Thyroid gland (tissue), 4 donors: ENCODE measurements around the gene ISCA1. TPM values are rescaled to one million over a fixed set of nuclear protein-coding genes. Genes with fewer than 3 reads are reported as not detected.

ENCODE experiments used
- DNase-seq, 2 donors: peaks; one replicate each; pipeline ENCODE4 v3.0.0-alpha.2; 2019
- H3K27ac ChIP-seq, 3 donors: fragments of 200-600 bp; sonication (generic); 1 replicate in 2 of 3; 2 replicates in 1 of 3; pipeline ENCODE4 v1.5.1; 2016 to 2019; ENCODE audit warnings: mild to moderate bottlenecking in 1 of 3, moderate library complexity in 1 of 3
- H3K27me3 ChIP-seq: fragments of 200-600 bp; sonication (generic); one replicate; pipeline ENCODE4 v1.5.1; 2019
- H3K36me3 ChIP-seq, 2 donors: fragments of 200-600 bp; sonication (generic); one replicate each; pipeline ENCODE4 v1.5.1; 2016 to 2019
- H3K4me1 ChIP-seq, 2 donors: fragments of 200-600 bp; sonication (generic); one replicate each; pipeline ENCODE4 v1.5.1; 2017 to 2019
- H3K4me3 ChIP-seq, 3 donors: fragments of 200-600 bp; sonication (generic); replicated peaks in 1 of 3; 1 replicate in 2 of 3; 2 replicates in 1 of 3; pipeline ENCODE4 v1.5.1; 2016; ENCODE audit warnings: mild to moderate bottlenecking in 1 of 3
- H3K9me3 ChIP-seq: fragments of 200-600 bp; sonication (generic); one replicate; pipeline ENCODE4 v1.5.1; 2017
- CTCF ChIP-seq, 6 experiments: fragments of 200-600 bp in 3 of 6; fragments of 450-650 bp in 3 of 6; sonication (generic) in 3 of 6; IDR thresholded peaks; one replicate each; pipeline ENCODE4 v1.5.1; 2016 to 2019; ENCODE audit warnings: antibody characterized with exemption in 6 of 6, mild to moderate bottlenecking in 2 of 6, inconsistent platforms in 1 of 6, moderate library complexity in 1 of 6
- POLR2A ChIP-seq, 2 donors: fragments of 450-650 bp; IDR thresholded peaks; one replicate each; pipeline ENCODE4 v1.6.1; 2017; ENCODE audit warnings: antibody characterized with exemption in 2 of 2, mild to moderate bottlenecking in 2 of 2, moderate library complexity in 1 of 2
- WGBS, 2 donors: methylation state at CpG; one replicate each; pipeline ENCODE4 v1.1.5; 2017; 5-methylcytosine and 5-hydroxymethylcytosine counted together
- intact Hi-C: fragments of 100-400 bp; cut with DNase I; formaldehyde crosslinking; loops from one replicate; pipeline ENCODE4 v1.15.1; 2023
- total RNA-seq, 4 donors: library from RNA; depleted of rRNA; stranded (reverse); fragments of >200 nt; gene quantifications; one replicate each; pipeline ENCODE4 v1.2.3, GENCODE V29; 2016

Gene ISCA1
- total RNA-seq, 4 donors from 2014 or later: 47.9 to 79.1 (median 63.8) TPM

DNA sequence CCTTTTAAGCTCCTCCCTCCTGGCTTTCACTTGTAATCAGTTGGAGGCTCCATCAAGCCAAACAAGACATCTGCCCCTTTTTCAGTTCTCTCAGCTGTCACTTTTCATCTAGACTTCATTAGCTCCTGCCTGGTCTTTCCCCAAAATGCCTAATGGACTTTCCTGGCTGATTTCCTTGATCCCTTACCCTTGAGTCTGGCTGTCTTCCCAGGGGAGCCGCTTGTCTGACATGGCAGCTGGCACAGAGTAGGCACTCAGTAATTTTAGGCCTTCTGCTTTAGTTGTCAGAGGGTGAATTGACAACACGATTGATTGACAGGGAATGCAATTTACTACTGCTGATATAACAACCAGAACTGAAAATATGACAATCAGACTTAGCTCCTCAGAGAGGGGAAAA lies 24.9 kb downstream of the ISCA1 start:
- Histone ChIP-seq H3K27me3 (no peaks in the 10 kb centered on the region), H3K4me3 (no peak overlapping the region), H3K4me1 (no peaks in the 10 kb centered on the region), H3K36me3 (no peaks in the 10 kb centered on the region), H3K27ac (no peak overlapping the region), H3K9me3 (no peaks in the 10 kb centered on the region)
- intact Hi-C loops: no loop called here
- 89 to 91% methylated on average over 2 of the region's 2 CpGs for WGBS, 2 donors
- DNase-seq: no peak
- TF ChIP-seq POLR2A (IDR thresholded peaks at IDR 0.05) (no peak), CTCF (IDR thresholded peaks at IDR 0.05) (no peak)

- no peak for DNase-seq
- intact Hi-C loops: no loop called here
- H3K9me3 ChIP-seq: no peaks in the 10 kb centered on the region
- no peaks in the 10 kb centered on the region for H3K4me1 ChIP-seq
- H3K27me3 ChIP-seq: no peaks in the 10 kb centered on the region
- H3K4me3 ChIP-seq: no peak overlapping the region
- no peak overlapping the region for H3K27ac ChIP-seq
- H3K36me3 ChIP-seq: no peaks in the 10 kb centered on the region
- TF ChIP-seq POLR2A (IDR thresholded peaks at IDR 0.05): no peak
- WGBS, 2 donors: 76 to 83% methylated on average over 3 of the region's 3 CpGs
These were observed 25.7 kb downstream of the ISCA1 start for GRCh38 chr9:86256653-86257052.

DNA sequence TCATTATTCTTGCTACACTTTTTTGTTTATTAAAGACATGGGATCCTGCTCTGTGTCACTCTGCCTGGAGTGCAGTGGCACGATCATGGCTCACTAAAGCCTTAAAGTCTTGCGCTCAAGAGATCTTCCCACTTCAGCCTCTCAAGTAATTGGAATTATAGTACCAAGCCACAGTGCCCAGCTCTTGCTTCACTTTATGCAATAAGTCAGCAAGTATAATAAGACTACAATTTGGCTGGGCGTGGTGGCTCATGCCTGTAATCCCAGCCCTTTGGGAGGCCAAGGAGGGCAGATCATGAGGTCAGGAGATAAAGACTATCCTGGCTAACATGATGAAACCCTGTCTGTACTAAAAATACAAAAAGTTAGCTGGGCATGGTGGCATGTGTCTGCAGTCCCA lies 28.8 kb downstream of the ISCA1 start:
- Histone ChIP-seq H3K9me3 (no peaks in the 10 kb centered on the region), H3K27ac (no peak overlapping the region), H3K36me3 (no peaks in the 10 kb centered on the region), H3K4me3 (no peak overlapping the region), H3K4me1 (no peaks in the 10 kb centered on the region), H3K27me3 (no peaks in the 10 kb centered on the region)
- no peak for DNase-seq
- WGBS, 2 donors: 92 to 100% methylated on average over 3 of the region's 3 CpGs
- intact Hi-C loops: no loop called here
- TF ChIP-seq CTCF (IDR thresholded peaks at IDR 0.05) (no peak), POLR2A (IDR thresholded peaks at IDR 0.05) (no peak)

DNA sequence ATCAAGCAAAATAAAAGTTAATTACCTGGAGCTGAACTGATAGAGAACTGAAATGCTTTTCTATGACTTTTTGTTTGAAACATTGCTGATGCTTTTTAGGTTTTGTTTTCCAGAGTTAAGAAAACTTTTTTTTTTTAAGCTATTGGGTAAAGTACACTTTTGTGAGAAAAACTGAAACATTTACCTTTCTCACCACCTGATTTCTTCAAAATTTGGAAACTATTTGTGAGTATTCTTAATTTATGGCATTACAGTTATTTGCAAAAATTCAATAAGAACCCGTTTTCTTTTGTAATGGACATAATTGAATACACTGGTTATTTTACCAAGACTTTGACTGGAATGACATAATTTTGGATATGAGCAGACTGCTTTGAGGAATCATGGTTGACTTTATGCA lies 29.5 kb downstream of the ISCA1 start:
- intact Hi-C loops: no loop called here
- DNase-seq: no peak
- TF ChIP-seq POLR2A (IDR thresholded peaks at IDR 0.05): no peak
- no peak for TF ChIP-seq CTCF (IDR thresholded peaks at IDR 0.05)
- H3K4me1 ChIP-seq: no peaks in the 10 kb centered on the region
- no peaks in the 10 kb centered on the region for H3K36me3 ChIP-seq
- H3K9me3 ChIP-seq: no peaks in the 10 kb centered on the region
- no peak overlapping the region for H3K27ac ChIP-seq
- H3K4me3 ChIP-seq: no peak overlapping the region
- H3K27me3 ChIP-seq: no peaks in the 10 kb centered on the region
- WGBS, 2 donors: 95% methylated on average over 1 of the region's 1 CpG

DNA sequence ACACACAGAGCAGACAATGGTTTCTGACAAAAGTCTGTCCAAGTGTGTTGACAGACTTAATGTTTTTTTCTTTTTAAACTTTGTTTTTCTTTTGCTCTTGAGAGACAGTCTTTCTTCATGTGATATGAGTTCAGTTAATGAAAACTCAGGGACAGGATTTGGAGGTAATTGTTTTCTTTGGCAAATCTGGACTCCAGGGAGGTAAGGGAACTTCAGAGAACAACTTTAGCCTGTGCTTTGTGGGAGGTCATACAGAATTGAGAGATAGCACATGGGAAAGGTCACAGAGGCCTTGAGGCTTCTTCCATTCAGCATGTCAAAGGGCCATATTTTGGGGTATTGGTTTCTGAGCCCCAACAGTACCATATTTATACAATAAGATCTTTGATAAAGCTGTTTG lies 32.2 kb downstream of the ISCA1 start:
- H3K4me3 ChIP-seq: no peak overlapping the region
- no peaks in the 10 kb centered on the region for H3K36me3 ChIP-seq
- H3K27ac ChIP-seq: no peak overlapping the region
- DNase-seq: no peak
- H3K4me1 ChIP-seq: no peaks in the 10 kb centered on the region
- no peak for TF ChIP-seq CTCF (IDR thresholded peaks at IDR 0.05)
- no peak for TF ChIP-seq POLR2A (IDR thresholded peaks at IDR 0.05)
- intact Hi-C loops: no loop called here
- no peaks in the 10 kb centered on the region for H3K9me3 ChIP-seq
- no peaks in the 10 kb centered on the region for H3K27me3 ChIP-seq

DNA sequence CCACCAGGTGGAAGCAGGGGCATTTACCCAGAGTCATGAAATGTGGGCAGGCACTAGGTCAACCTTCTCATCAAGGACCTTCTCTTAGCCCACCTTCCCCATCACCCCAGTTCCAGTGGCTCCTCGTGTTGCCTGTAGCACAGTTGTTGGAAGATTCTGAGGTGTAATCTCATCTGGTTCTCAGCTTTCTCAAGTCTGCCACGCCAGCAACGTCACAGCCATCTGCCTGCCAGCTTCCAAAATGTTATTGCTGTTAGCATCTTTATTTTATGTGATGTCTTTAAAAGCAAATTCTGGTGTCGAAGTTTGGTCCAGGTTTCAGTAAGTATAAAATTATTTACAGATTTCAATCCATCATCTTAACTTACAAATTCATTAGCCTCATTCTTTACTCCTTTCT lies 33.6 kb downstream of the ISCA1 start:
- Histone ChIP-seq H3K27me3 (no peaks in the 10 kb centered on the region), H3K36me3 (no peaks in the 10 kb centered on the region), H3K9me3 (no peaks in the 10 kb centered on the region), H3K4me1 (no peaks in the 10 kb centered on the region), H3K27ac (no peak overlapping the region), H3K4me3 (no peak overlapping the region)
- intact Hi-C loops: no loop called here
- no peak for TF ChIP-seq POLR2A (IDR thresholded peaks at IDR 0.05)
- TF ChIP-seq CTCF (IDR thresholded peaks at IDR 0.05): no peak
- no peak for DNase-seq
- WGBS, 2 donors: 88 to 96% methylated on average over 4 of the region's 4 CpGs
